Measurements from ENCODE around the gene OPN1SW.
A peak's percentile ranks its signal among the peaks of the same experiment; 100 is the strongest.

The OPN1SW gene

DNA sequence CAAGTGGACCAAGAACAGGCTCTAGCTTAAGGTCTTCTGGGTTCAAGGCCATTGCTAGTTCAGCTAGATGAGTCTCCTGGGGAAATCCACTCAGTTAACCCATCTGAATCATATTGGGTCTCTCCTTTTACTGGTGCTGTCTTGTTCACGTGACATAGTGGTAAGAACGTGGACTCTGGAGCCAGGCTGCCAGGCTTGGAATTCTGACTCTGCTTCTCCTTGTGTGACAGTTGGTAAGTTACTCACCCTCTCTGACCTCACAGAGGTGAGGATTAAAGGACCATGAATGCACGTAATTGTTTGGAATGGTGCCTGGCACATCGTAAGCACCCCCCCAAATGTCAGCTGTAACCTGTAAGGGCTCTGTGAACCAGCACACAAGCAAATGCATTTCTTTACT lies 46.1 kb downstream of the OPN1SW start:
- H3K36me3 Mint-ChIP-seq (ENCODE audit: low read depth), result no peaks in the 10 kb centered on the region
- H3K4me3 Mint-ChIP-seq, result no peak overlapping the region
- peaks cover 13% of the 10 kb centered on the region for H3K4me1 Mint-ChIP-seq
- no peaks in the 10 kb centered on the region for H3K9me3 Mint-ChIP-seq
- TF ChIP-seq, protein P1, sequence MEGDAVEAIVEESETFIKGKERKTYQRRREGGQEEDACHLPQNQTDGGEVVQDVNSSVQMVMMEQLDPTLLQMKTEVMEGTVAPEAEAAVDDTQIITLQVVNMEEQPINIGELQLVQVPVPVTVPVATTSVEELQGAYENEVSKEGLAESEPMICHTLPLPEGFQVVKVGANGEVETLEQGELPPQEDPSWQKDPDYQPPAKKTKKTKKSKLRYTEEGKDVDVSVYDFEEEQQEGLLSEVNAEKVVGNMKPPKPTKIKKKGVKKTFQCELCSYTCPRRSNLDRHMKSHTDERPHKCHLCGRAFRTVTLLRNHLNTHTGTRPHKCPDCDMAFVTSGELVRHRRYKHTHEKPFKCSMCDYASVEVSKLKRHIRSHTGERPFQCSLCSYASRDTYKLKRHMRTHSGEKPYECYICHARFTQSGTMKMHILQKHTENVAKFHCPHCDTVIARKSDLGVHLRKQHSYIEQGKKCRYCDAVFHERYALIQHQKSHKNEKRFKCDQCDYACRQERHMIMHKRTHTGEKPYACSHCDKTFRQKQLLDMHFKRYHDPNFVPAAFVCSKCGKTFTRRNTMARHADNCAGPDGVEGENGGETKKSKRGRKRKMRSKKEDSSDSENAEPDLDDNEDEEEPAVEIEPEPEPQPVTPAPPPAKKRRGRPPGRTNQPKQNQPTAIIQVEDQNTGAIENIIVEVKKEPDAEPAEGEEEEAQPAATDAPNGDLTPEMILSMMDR (IDR thresholded peaks at IDR 0.05; ENCODE audit: unreplicated experiment in 3 of 3), result no peak
- no peak overlapping the region for H3K27ac Mint-ChIP-seq
- H3K27me3 Mint-ChIP-seq (ENCODE audit: low read depth), result no peaks in the 10 kb centered on the region

DNA sequence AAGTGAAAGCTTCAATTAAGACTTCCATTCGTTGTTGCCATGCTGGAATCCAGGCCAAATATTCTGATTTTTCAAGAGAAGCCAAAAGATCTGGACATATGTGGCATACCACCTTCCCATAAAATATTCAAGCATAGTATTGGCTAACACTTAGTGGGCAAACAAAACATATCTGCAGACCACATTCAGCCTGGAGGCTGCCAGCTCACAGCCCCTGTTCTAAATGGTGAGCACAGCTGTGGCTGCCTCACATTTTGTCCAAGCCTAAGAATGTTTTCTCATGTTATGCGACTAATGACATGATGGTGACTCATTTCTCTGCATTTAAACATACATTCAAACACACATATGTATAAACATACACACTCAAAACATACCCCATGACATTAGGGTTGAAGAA lies 47.0 kb downstream of the OPN1SW start:
- no peaks in the 10 kb centered on the region for H3K27me3 Mint-ChIP-seq (ENCODE audit: low read depth)
- no peaks in the 10 kb centered on the region for H3K9me3 Mint-ChIP-seq
- no peak overlapping the region for H3K27ac Mint-ChIP-seq
- TF ChIP-seq, protein P1 (IDR thresholded peaks at IDR 0.05; ENCODE audit: unreplicated experiment in 3 of 3), result no peak
- H3K4me3 Mint-ChIP-seq, result no peak overlapping the region
- no peaks in the 10 kb centered on the region for H3K36me3 Mint-ChIP-seq (ENCODE audit: low read depth)
- peaks cover 13% of the 10 kb centered on the region for H3K4me1 Mint-ChIP-seq

DNA sequence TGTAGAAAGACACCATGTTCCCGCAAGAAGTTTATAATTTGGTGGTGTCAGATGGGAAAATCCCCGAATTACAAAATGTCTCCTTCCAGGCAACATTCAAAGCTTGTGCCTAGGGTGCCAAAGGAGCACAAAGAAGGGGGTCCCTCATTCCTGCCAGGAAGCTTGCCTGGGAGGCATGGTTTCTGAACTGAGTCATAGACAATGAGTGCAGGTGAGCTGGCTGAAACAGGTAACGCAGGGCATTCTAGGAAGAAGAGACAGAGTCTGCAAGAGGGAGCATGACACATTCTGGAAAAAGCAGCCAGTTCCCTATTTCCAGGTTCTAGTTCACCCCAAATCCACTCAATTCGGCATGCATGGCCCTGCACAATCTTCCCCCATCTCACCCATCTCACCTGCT lies 48.4 kb downstream of the OPN1SW start:
- TF ChIP-seq, protein P1 (IDR thresholded peaks at IDR 0.05; ENCODE audit: unreplicated experiment in 3 of 3), result no peak
- peak overlapping the region in 1 of 3 experiments; percentile 49 for H3K27ac Mint-ChIP-seq
- H3K9me3 Mint-ChIP-seq, result no peaks in the 10 kb centered on the region
- H3K36me3 Mint-ChIP-seq (ENCODE audit: low read depth), result no peaks in the 10 kb centered on the region
- H3K4me1 Mint-ChIP-seq, result peaks cover 13% of the 10 kb centered on the region
- H3K4me3 Mint-ChIP-seq, result no peak overlapping the region
- H3K27me3 Mint-ChIP-seq (ENCODE audit: low read depth), result no peaks in the 10 kb centered on the region

DNA sequence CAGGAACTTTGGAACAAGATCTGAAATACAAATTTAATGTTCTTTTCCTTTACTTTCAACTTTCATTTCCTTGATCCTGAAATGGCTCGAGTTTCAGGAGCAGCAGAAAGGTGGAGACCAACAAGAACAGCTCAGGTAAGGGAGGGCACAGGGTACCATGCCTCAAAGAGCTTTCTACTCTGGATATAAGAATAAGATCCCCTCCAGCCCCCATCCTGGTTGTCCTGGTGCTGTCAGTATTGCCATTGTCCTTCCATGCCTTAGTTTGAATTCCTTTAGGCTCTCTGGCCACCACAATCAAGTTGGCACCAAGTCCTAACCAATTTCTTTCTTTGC lies 48.9 kb downstream of the OPN1SW start:
- peak overlapping the region in 2 of 3 experiments; percentile 2 to 49 for H3K27ac Mint-ChIP-seq
- no peaks in the 10 kb centered on the region for H3K36me3 Mint-ChIP-seq (ENCODE audit: low read depth)
- H3K27me3 Mint-ChIP-seq (ENCODE audit: low read depth), result no peaks in the 10 kb centered on the region
- TF ChIP-seq, protein P1 (IDR thresholded peaks at IDR 0.05; ENCODE audit: unreplicated experiment in 3 of 3), result no peak
- no peak overlapping the region for H3K4me3 Mint-ChIP-seq
- H3K4me1 Mint-ChIP-seq, result peaks cover 13% of the 10 kb centered on the region
- H3K9me3 Mint-ChIP-seq, result no peaks in the 10 kb centered on the region

DNA sequence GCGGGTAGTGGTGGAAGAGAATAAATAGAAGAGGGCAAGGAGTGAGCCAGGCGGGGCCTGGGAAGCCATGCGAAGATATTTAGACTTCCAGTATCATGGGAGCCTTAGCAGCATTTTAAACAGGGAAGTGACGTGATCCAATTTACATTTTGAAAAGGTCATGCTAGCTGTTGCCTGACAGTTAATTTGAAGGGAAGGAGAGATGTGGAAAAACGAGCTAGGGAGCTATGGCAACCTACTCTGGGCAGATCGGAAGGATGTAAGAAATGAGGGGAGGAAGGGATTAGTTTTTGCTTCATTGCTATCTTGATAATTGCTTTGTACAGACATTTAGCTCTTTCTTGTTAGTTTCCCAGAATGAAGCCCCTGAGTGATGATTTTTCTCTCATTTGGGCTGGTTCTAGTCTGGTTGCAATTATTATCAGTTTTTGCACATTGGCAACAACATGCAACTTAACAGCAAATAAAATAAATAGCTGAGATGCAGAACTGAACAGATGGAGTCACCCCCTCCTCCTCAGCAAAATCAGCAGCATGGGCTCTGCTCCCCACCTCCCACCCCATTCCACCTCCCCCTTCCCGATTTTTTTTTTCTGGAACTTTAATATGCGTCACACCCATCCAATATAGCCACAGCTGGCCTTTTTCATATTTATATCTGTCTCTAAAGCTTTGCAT lies 49.4 kb downstream of the OPN1SW start:
- no peaks in the 10 kb centered on the region for H3K36me3 Mint-ChIP-seq (ENCODE audit: low read depth)
- H3K27me3 Mint-ChIP-seq (ENCODE audit: low read depth), result no peaks in the 10 kb centered on the region
- peaks cover 13% of the 10 kb centered on the region for H3K4me1 Mint-ChIP-seq
- TF ChIP-seq, protein P1 (IDR thresholded peaks at IDR 0.05; ENCODE audit: unreplicated experiment in 3 of 3), result no peak
- H3K4me3 Mint-ChIP-seq, result no peak overlapping the region
- H3K27ac Mint-ChIP-seq, result peak overlapping the region in 2 of 3 experiments; percentile 2 to 49
- no peaks in the 10 kb centered on the region for H3K9me3 Mint-ChIP-seq

DNA sequence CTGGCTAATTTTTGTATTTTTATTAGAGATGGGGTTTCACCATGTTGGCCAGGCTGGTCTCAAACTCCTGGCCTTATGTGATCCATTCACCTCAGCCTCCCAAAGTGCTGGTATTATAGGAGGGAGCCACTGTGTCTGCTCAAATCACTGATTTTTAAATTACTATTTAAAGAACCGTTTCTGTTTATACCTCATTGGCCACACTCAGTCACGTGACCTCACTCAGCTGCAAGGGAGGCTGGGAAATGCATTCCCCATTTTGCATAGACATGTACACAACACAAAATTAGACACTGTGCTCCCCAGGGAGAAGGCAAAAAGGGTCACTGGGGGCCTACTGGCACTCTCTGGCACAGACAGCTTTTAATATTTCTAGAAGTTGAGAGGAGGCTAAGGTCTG lies 50.1 kb downstream of the OPN1SW start:
- Mint-ChIP-seq H3K9me3 (no peaks in the 10 kb centered on the region), H3K4me1 (peaks cover 13% of the 10 kb centered on the region), H3K4me3 (no peak overlapping the region), H3K27ac (no peak overlapping the region), H3K27me3 (ENCODE audit: low read depth) (no peaks in the 10 kb centered on the region), H3K36me3 (ENCODE audit: low read depth) (no peaks in the 10 kb centered on the region)
- TF ChIP-seq, protein P1 (IDR thresholded peaks at IDR 0.05; ENCODE audit: unreplicated experiment in 3 of 3), result no peak

Data from nephron (organoid).